ENCODE data around the gene UMAD1. TPM values are rescaled to one million over a fixed set of nuclear protein-coding genes. Genes with fewer than 3 reads are reported as not detected.

Gene UMAD1
- total and polyA plus RNA-seq, 8 donors, result 5.0 to 20.8 (median 17.2) TPM

GRCh38 chr7:7618410-7618809, 22.1 kb upstream of the UMAD1 start:
- H3K27me3 ChIP-seq, result no peaks in the 10 kb centered on the region
- TF ChIP-seq, protein P1, sequence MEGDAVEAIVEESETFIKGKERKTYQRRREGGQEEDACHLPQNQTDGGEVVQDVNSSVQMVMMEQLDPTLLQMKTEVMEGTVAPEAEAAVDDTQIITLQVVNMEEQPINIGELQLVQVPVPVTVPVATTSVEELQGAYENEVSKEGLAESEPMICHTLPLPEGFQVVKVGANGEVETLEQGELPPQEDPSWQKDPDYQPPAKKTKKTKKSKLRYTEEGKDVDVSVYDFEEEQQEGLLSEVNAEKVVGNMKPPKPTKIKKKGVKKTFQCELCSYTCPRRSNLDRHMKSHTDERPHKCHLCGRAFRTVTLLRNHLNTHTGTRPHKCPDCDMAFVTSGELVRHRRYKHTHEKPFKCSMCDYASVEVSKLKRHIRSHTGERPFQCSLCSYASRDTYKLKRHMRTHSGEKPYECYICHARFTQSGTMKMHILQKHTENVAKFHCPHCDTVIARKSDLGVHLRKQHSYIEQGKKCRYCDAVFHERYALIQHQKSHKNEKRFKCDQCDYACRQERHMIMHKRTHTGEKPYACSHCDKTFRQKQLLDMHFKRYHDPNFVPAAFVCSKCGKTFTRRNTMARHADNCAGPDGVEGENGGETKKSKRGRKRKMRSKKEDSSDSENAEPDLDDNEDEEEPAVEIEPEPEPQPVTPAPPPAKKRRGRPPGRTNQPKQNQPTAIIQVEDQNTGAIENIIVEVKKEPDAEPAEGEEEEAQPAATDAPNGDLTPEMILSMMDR (IDR thresholded peaks at IDR 0.05), result no peak
- intact Hi-C loops (cut with DNase I), result no loop called here
- H3K9me3 ChIP-seq, result no peaks in the 10 kb centered on the region
- DNase-seq, result no peak
- H3K27ac ChIP-seq, result no peak overlapping the region
- no peak for ATAC-seq
- H3K4me3 ChIP-seq, result no peak overlapping the region
- H3K4me1 ChIP-seq, result no peaks in the 10 kb centered on the region
- no peaks in the 10 kb centered on the region for H3K36me3 ChIP-seq
- 57 to 61% methylated on average over 1 of the region's 1 CpG for WGBS, 2 donors
- FAIRE-seq, result no peak

DNA sequence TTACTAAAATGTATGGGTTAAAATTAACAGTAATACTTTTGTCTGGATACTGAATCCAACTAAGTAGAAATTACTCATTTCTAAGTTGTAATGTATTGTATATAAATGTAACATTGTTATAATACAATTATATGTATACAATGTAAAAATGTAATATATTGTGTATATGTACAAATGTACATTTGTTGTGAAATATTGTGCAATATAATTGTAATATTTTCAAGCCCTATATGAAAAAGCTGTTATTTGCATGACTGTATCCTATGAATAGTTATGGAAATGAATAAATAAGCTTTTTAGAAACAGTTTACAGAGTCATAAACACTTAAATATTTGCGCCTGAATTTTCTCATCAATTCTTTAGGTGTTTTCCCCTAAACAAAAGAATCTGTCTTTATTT, 20.3 kb upstream of the UMAD1 start:
- H3K27me3 ChIP-seq, result no peaks in the 10 kb centered on the region
- DNase-seq (no peak), ATAC-seq (no peak), FAIRE-seq (no peak)
- TF ChIP-seq, protein P1 (IDR thresholded peaks at IDR 0.05), result no peak
- H3K36me3 ChIP-seq, result no peaks in the 10 kb centered on the region
- intact Hi-C loops (cut with DNase I), result no loop called here
- no peaks in the 10 kb centered on the region for H3K9me3 ChIP-seq
- no peak overlapping the region for H3K4me3 ChIP-seq
- WGBS, 2 donors, result 78 to 89% methylated on average over 1 of the region's 1 CpG
- no peak overlapping the region for H3K27ac ChIP-seq
- H3K4me1 ChIP-seq, result no peaks in the 10 kb centered on the region

- intact Hi-C loops (cut with DNase I), result no loop called here
- Histone ChIP-seq H3K27ac (no peak overlapping the region), H3K4me3 (no peak overlapping the region), H3K4me1 (no peaks in the 10 kb centered on the region), H3K27me3 (no peaks in the 10 kb centered on the region), H3K36me3 (no peaks in the 10 kb centered on the region), H3K9me3 (no peaks in the 10 kb centered on the region)
- no peak for FAIRE-seq
- no peak for ATAC-seq
- TF ChIP-seq, protein P1 (IDR thresholded peaks at IDR 0.05), result no peak
- no peak for DNase-seq
Observed at GRCh38 chr7:7620644-7621210, 19.8 kb upstream of the UMAD1 start.

- no peak for FAIRE-seq
- no peaks in the 10 kb centered on the region for H3K36me3 ChIP-seq
- H3K27me3 ChIP-seq, result no peaks in the 10 kb centered on the region
- no peaks in the 10 kb centered on the region for H3K9me3 ChIP-seq
- TF ChIP-seq, protein P1 (IDR thresholded peaks at IDR 0.05), result no peak
- no peak overlapping the region for H3K27ac ChIP-seq
- intact Hi-C loops (cut with DNase I), result no loop called here
- WGBS, 2 donors, result 73 to 76% methylated on average over 1 of the region's 1 CpG
- no peak for ATAC-seq
- H3K4me1 ChIP-seq, result no peaks in the 10 kb centered on the region
- no peak overlapping the region for H3K4me3 ChIP-seq
- DNase-seq, result no peak
Observed at GRCh38 chr7:7628476-7628875, 12.1 kb upstream of the UMAD1 start.

DNA sequence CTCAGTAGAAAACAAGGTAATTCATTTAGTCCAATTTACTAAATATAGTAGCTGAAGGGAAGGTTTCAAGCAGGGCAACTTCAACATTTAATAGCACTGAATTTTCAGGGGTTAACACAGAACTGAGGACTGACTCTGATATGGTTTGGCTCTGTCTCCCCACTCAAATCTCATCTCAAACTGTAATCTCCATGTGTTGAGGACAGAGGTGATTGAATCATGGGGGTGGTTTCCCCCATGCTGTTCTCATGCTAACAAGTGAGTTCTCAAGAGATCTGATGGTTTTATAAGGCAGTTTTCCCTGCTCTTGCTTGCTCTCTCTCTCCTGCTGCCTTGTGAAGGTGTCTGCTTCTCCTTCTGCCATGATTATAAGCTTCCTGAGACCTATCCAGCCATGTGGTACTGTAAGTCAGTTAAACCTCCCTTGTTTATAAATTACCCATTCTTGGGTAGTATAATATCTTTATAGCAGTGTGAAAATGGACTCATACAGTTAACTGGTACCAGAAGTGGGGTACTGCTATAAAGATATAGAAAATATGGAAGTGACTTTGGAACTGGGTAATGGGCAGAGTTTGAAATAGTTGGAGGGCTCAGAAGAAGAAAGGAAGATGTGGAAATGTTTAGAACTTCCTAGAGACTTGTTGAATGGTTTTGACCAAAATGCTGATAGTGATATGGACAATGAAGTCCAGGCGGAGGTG, 9.8 kb upstream of the UMAD1 start:
- no peak for ATAC-seq
- DNase-seq, result no peak
- H3K36me3 ChIP-seq, result no peaks in the 10 kb centered on the region
- WGBS, 2 donors, result 93 to 100% methylated on average over 1 of the region's 1 CpG
- TF ChIP-seq, protein P1 (IDR thresholded peaks at IDR 0.05), result no peak
- no peaks in the 10 kb centered on the region for H3K27me3 ChIP-seq
- H3K4me3 ChIP-seq, result no peak overlapping the region
- FAIRE-seq, result no peak
- no peak overlapping the region for H3K27ac ChIP-seq
- no peaks in the 10 kb centered on the region for H3K9me3 ChIP-seq
- intact Hi-C loops (cut with DNase I), result no loop called here
- no peaks in the 10 kb centered on the region for H3K4me1 ChIP-seq
